NT2/D1 (cell line): ENCODE data around the gene MRPS11.

Source experiments
- SUZ12 ChIP-seq: IDR thresholded peaks from 2 replicates; pipeline ENCODE4 v1.6.1; 2011; ENCODE audit not compliant: insufficient read length, insufficient read depth; ENCODE audit errors: extremely low read depth
- YY1 ChIP-seq: IDR thresholded peaks from 2 replicates; pipeline ENCODE4 v1.6.1; 2011; ENCODE audit not compliant: insufficient read length, insufficient read depth
- ZNF274 ChIP-seq: IDR thresholded peaks from 2 replicates; pipeline ENCODE4 v1.6.1; 2011; ENCODE audit warnings: mild to moderate bottlenecking, low read depth, low read length

DNA sequence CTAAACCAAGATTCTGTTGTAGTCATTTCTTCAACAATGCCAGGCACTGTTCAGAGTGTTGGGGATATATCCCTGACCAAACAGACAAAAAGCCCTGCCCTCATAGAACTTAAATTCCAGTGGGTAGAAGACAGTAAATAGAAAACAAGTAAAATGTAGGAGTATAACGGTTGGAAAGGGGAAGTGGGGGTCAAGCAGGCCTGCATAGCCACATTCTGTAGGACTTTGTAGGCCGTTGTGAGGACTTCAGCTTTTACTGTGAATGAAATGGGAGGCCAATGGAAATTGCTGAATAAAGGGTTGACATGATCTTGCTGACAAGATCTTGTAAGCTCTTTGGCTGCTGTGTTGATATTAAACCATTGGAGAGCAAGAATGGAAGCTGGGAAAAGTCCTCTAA lies 1.8 kb downstream of the MRPS11 start:
- TF ChIP-seq YY1 (no peak), SUZ12 (no peak), ZNF274 (no peak)
